DND-41 (cell line): ENCODE data around the gene CDX1.
A peak's percentile ranks its signal among the peaks of the same experiment; 100 is the strongest.

Source experiments
- ATAC-seq: fragments of 200-7000 bp; cut with Tn5 transposase; 3 replicates; pipeline ENCODE4 v1.9.1; 2021; ENCODE audit warnings: low read depth; ENCODE audit not compliant: insufficient read depth
- DNase-seq: peaks from one replicate; pipeline ENCODE4 v3.0.0-alpha.2; 2020
- H2AFZ ChIP-seq: 2 replicates; pipeline ENCODE4 v1.6.0; 2012; ENCODE audit warnings: low read depth, low read length
- H3K27ac ChIP-seq: 2 replicates; pipeline ENCODE4 v1.5.1; 2012; ENCODE audit warnings: low read length, inconsistent platforms
- H3K27me3 ChIP-seq: fragments of 200-600 bp; sonication (generic); 2 replicates; pipeline ENCODE4 v1.6.0; 2012; ENCODE audit warnings: low read length, mild to moderate bottlenecking, inconsistent platforms; ENCODE audit not compliant: insufficient read depth, poor library complexity
- H3K36me3 ChIP-seq: 2 replicates; pipeline ENCODE4 v1.5.1; 2012; ENCODE audit warnings: low read length, inconsistent platforms; ENCODE audit not compliant: insufficient read depth
- H3K4me1 ChIP-seq: 2 replicates; pipeline ENCODE4 v1.5.1; 2012; ENCODE audit warnings: mild to moderate bottlenecking, low read length; ENCODE audit not compliant: insufficient read depth
- H3K4me2 ChIP-seq: 2 replicates; pipeline ENCODE4 v1.6.0; 2012; ENCODE audit warnings: mild to moderate bottlenecking, moderate library complexity, low read length, inconsistent platforms; ENCODE audit not compliant: insufficient read depth
- H3K4me3 ChIP-seq, 2 experiments: fragments of 200-600 bp in 1 of 2; shearing (Covaris generic) in 1 of 2; 2 replicates each; pipeline ENCODE4 v1.5.1; 2012 to 2016; ENCODE audit warnings: inconsistent platforms in 2 of 2, low read length in 2 of 2, mild to moderate bottlenecking in 2 of 2, low read depth in 1 of 2, moderate library complexity in 1 of 2
- H3K79me2 ChIP-seq: 2 replicates; pipeline ENCODE4 v1.6.0; 2012; ENCODE audit warnings: low read length, inconsistent platforms; ENCODE audit not compliant: insufficient read depth
- H3K9ac ChIP-seq: 2 replicates; pipeline ENCODE4 v1.6.0; 2012; ENCODE audit warnings: low read depth, mild to moderate bottlenecking, inconsistent platforms, low read length, moderate library complexity
- H3K9me3 ChIP-seq: 2 replicates; pipeline ENCODE4 v1.5.1; 2012; ENCODE audit warnings: low read length, moderate library complexity, mild to moderate bottlenecking, inconsistent platforms; ENCODE audit not compliant: insufficient read depth, severe bottlenecking
- H4K20me1 ChIP-seq: 2 replicates; pipeline ENCODE4 v1.6.0; 2012; ENCODE audit warnings: low read length; ENCODE audit not compliant: insufficient read depth
- CTCF ChIP-seq: IDR thresholded peaks from 2 replicates; pipeline ENCODE4 v1.5.1; 2012; ENCODE audit warnings: borderline replicate concordance, low read length, moderate library complexity, mild to moderate bottlenecking; ENCODE audit not compliant: poor library complexity, severe bottlenecking; ENCODE audit errors: extremely low read depth
- EZH2 ChIP-seq: IDR thresholded peaks from 3 replicates; pipeline ENCODE4 v1.6.1; 2012; ENCODE audit warnings: borderline replicate concordance, low read depth, mild to moderate bottlenecking, moderate library complexity, low read length, inconsistent platforms; ENCODE audit not compliant: severe bottlenecking

The CDX1 gene

GRCh38 chr5:150121448-150122157, 45.0 kb upstream of the CDX1 start:
- Histone ChIP-seq H2AFZ (no peak overlapping the region), H3K79me2 (no peaks in the 10 kb centered on the region), H3K4me3 (no peak overlapping the region), H3K9ac (no peak overlapping the region), H3K4me2 (no peak overlapping the region), H3K27ac (no peak overlapping the region), H4K20me1 (no peaks in the 10 kb centered on the region), H3K4me1 (no peaks in the 10 kb centered on the region), H3K36me3 (no peaks in the 10 kb centered on the region), H3K9me3 (no peaks in the 10 kb centered on the region), H3K27me3 (no peaks in the 10 kb centered on the region)
- TF ChIP-seq CTCF = no peak
- no peak for TF ChIP-seq EZH2
- DNase-seq (no peak), ATAC-seq (no peak)

DNA sequence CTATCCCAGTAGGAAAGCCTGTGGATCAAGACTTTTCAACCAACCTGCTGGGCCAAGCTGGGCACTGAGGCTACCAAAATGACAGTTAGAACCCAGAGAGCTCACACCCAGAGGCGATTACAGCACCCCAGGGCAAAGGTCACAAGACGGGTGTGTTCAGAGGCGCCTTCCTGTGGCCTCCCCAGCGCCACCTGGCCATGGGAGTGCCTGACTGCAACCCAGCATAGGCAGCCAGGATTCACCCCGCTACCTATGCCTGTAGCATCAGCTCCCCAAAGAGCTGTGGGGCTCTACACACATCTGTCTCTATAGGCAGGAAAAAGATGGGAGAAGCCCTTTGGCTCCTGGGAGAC, 44.4 kb upstream of the CDX1 start:
- Histone ChIP-seq H2AFZ (no peak overlapping the region), H3K4me1 (no peaks in the 10 kb centered on the region), H4K20me1 (no peaks in the 10 kb centered on the region), H3K9me3 (no peaks in the 10 kb centered on the region), H3K4me2 (no peak overlapping the region), H3K36me3 (no peaks in the 10 kb centered on the region), H3K9ac (no peak overlapping the region), H3K4me3 (no peak overlapping the region), H3K27ac (no peak overlapping the region), H3K27me3 (no peaks in the 10 kb centered on the region), H3K79me2 (no peaks in the 10 kb centered on the region)
- peak; percentile 67; the same call in 2 of the 3 replicates for ATAC-seq
- TF ChIP-seq CTCF = peak; percentile 41
- TF ChIP-seq EZH2 = no peak
- DNase-seq = no peak

- H3K79me2 ChIP-seq = no peaks in the 10 kb centered on the region
- DNase-seq = no peak
- H3K27me3 ChIP-seq = no peaks in the 10 kb centered on the region
- ATAC-seq = no peak
- no peak overlapping the region for H3K9ac ChIP-seq
- no peaks in the 10 kb centered on the region for H3K9me3 ChIP-seq
- TF ChIP-seq EZH2 = no peak
- TF ChIP-seq CTCF = no peak
- H3K4me2 ChIP-seq = no peak overlapping the region
- no peak overlapping the region for H3K4me3 ChIP-seq
- no peaks in the 10 kb centered on the region for H3K4me1 ChIP-seq
- no peaks in the 10 kb centered on the region for H3K36me3 ChIP-seq
- no peaks in the 10 kb centered on the region for H4K20me1 ChIP-seq
- no peak overlapping the region for H2AFZ ChIP-seq
- H3K27ac ChIP-seq = no peak overlapping the region
Observed at GRCh38 chr5:150122536-150123481, 43.8 kb upstream of the CDX1 start.
